Measurements from ENCODE around the gene C1orf226.

Gene C1orf226

GRCh38 chr1:162372159-162373071 lies 9.1 kb upstream of the C1orf226 start:
- Mint-ChIP-seq H3K4me1 (no peaks in the 10 kb centered on the region), H3K36me3 (no peaks in the 10 kb centered on the region), H3K9me3 (no peaks in the 10 kb centered on the region), H3K27ac (no peak overlapping the region), H3K27me3 (peaks cover 10% of the 10 kb centered on the region), H3K4me3 (no peak overlapping the region)
- ATAC-seq, result no peak

- no peaks in the 10 kb centered on the region for H3K36me3 Mint-ChIP-seq
- peaks cover 10% of the 10 kb centered on the region for H3K27me3 Mint-ChIP-seq
- H3K27ac Mint-ChIP-seq, result no peak overlapping the region
- no peaks in the 10 kb centered on the region for H3K4me1 Mint-ChIP-seq
- no peaks in the 10 kb centered on the region for H3K9me3 Mint-ChIP-seq
- ATAC-seq, result no peak
- no peak overlapping the region for H3K4me3 Mint-ChIP-seq
Observed at GRCh38 chr1:162373072-162373427, 8.5 kb upstream of the C1orf226 start.

- Mint-ChIP-seq H3K36me3 (no peaks in the 10 kb centered on the region), H3K4me1 (no peaks in the 10 kb centered on the region), H3K27me3 (peaks cover 10% of the 10 kb centered on the region), H3K4me3 (no peak overlapping the region), H3K27ac (no peak overlapping the region), H3K9me3 (no peaks in the 10 kb centered on the region)
- no peak for ATAC-seq
Observed at GRCh38 chr1:162373541-162374260, 7.8 kb upstream of the C1orf226 start.

- Mint-ChIP-seq H3K27me3 (peaks cover 10% of the 10 kb centered on the region), H3K9me3 (no peaks in the 10 kb centered on the region), H3K4me1 (no peaks in the 10 kb centered on the region), H3K27ac (no peak overlapping the region), H3K4me3 (no peak overlapping the region), H3K36me3 (no peaks in the 10 kb centered on the region)
- no peak for ATAC-seq
Observed at GRCh38 chr1:162374406-162374805, 7.1 kb upstream of the C1orf226 start.

GRCh38 chr1:162375463-162375862 lies 6.1 kb upstream of the C1orf226 start:
- no peak overlapping the region for H3K4me3 Mint-ChIP-seq
- H3K27ac Mint-ChIP-seq, result no peak overlapping the region
- ATAC-seq, result no peak
- no peaks in the 10 kb centered on the region for H3K36me3 Mint-ChIP-seq
- H3K27me3 Mint-ChIP-seq, result peaks cover 10% of the 10 kb centered on the region
- H3K4me1 Mint-ChIP-seq, result no peaks in the 10 kb centered on the region
- H3K9me3 Mint-ChIP-seq, result no peaks in the 10 kb centered on the region

- ATAC-seq, result no peak
- Mint-ChIP-seq H3K4me1 (no peaks in the 10 kb centered on the region), H3K36me3 (no peaks in the 10 kb centered on the region), H3K27me3 (peaks cover 10% of the 10 kb centered on the region), H3K4me3 (no peak within 1 kb of the TSS), H3K9me3 (no peaks in the 10 kb centered on the region), H3K27ac (no peak within 1 kb of the TSS)
Observed at GRCh38 chr1:162376691-162377090, 4.8 kb upstream of the C1orf226 start, which contains the start of gene SPATA46. TSS of gene SPATA46 (minus strand) at chr1:162376854. CDS start at chr1:162376790, 64 bp downstream.

- Mint-ChIP-seq H3K4me1 (no peaks in the 10 kb centered on the region), H3K27ac (no peak overlapping the region), H3K27me3 (no peaks in the 10 kb centered on the region), H3K9me3 (no peaks in the 10 kb centered on the region), H3K4me3 (no peak overlapping the region), H3K36me3 (no peaks in the 10 kb centered on the region)
- no peak for ATAC-seq
Observed at GRCh38 chr1:162380061-162380846, 1.3 kb upstream of the C1orf226 start.

- Mint-ChIP-seq H3K27me3 (no peaks in the 10 kb centered on the region), H3K27ac (no peak overlapping the region), H3K4me1 (no peaks in the 10 kb centered on the region), H3K4me3 (no peak overlapping the region), H3K36me3 (no peaks in the 10 kb centered on the region), H3K9me3 (no peaks in the 10 kb centered on the region)
- no peak for ATAC-seq
Observed at GRCh38 chr1:162381941-162382750, 618 bp downstream of the C1orf226 start.

GRCh38 chr1:162383091-162383490 lies 1.6 kb downstream of the C1orf226 start:
- Mint-ChIP-seq H3K4me3 (no peak overlapping the region), H3K27me3 (no peaks in the 10 kb centered on the region), H3K27ac (no peak overlapping the region), H3K4me1 (no peaks in the 10 kb centered on the region), H3K36me3 (no peaks in the 10 kb centered on the region), H3K9me3 (no peaks in the 10 kb centered on the region)
- ATAC-seq, result no peak

- Mint-ChIP-seq H3K36me3 (no peaks in the 10 kb centered on the region), H3K27ac (no peak overlapping the region), H3K9me3 (no peaks in the 10 kb centered on the region), H3K27me3 (no peaks in the 10 kb centered on the region), H3K4me3 (no peak overlapping the region), H3K4me1 (no peaks in the 10 kb centered on the region)
- ATAC-seq, result no peak
Observed at GRCh38 chr1:162383516-162383915, 2.0 kb downstream of the C1orf226 start.

GRCh38 chr1:162384116-162384515 lies 2.6 kb downstream of the C1orf226 start:
- Mint-ChIP-seq H3K36me3 (no peaks in the 10 kb centered on the region), H3K27me3 (no peaks in the 10 kb centered on the region), H3K4me3 (no peak overlapping the region), H3K27ac (no peak overlapping the region), H3K4me1 (peaks cover 4% of the 10 kb centered on the region), H3K9me3 (no peaks in the 10 kb centered on the region)
- no peak for ATAC-seq

GRCh38 chr1:162384601-162385279 lies 3.2 kb downstream of the C1orf226 start:
- peaks cover 10% of the 10 kb centered on the region for H3K4me1 Mint-ChIP-seq
- H3K27ac Mint-ChIP-seq, result no peak overlapping the region
- no peaks in the 10 kb centered on the region for H3K36me3 Mint-ChIP-seq
- H3K4me3 Mint-ChIP-seq, result no peak overlapping the region
- no peaks in the 10 kb centered on the region for H3K27me3 Mint-ChIP-seq
- ATAC-seq, result no peak
- H3K9me3 Mint-ChIP-seq, result no peaks in the 10 kb centered on the region

GRCh38 chr1:162385280-162385623 lies 3.7 kb downstream of the C1orf226 start:
- Mint-ChIP-seq H3K27me3 (no peaks in the 10 kb centered on the region), H3K27ac (no peak overlapping the region), H3K36me3 (no peaks in the 10 kb centered on the region), H3K4me3 (no peak overlapping the region), H3K9me3 (no peaks in the 10 kb centered on the region), H3K4me1 (peaks cover 11% of the 10 kb centered on the region)
- ATAC-seq, result no peak

- no peaks in the 10 kb centered on the region for H3K36me3 Mint-ChIP-seq
- no peaks in the 10 kb centered on the region for H3K9me3 Mint-ChIP-seq
- H3K4me1 Mint-ChIP-seq, result peaks cover 11% of the 10 kb centered on the region
- no peaks in the 10 kb centered on the region for H3K27me3 Mint-ChIP-seq
- no peak for ATAC-seq
- no peak overlapping the region for H3K4me3 Mint-ChIP-seq
- no peak overlapping the region for H3K27ac Mint-ChIP-seq
Observed at GRCh38 chr1:162385702-162386101, 4.2 kb downstream of the C1orf226 start.
